Thyroid gland (tissue), 4 donors: ENCODE results near the gene CDC123.

Experiments used
- CTCF ChIP-seq, 6 experiments: fragments of 200-600 bp in 3 of 6; fragments of 450-650 bp in 3 of 6; sonication (generic) in 3 of 6; IDR thresholded peaks; one replicate each; pipeline ENCODE4 v1.5.1; 2016 to 2019; ENCODE audit warnings: antibody characterized with exemption in 6 of 6, mild to moderate bottlenecking in 2 of 6, inconsistent platforms in 1 of 6, moderate library complexity in 1 of 6
- POLR2A ChIP-seq, 2 donors: fragments of 450-650 bp; IDR thresholded peaks; one replicate each; pipeline ENCODE4 v1.6.1; 2017; ENCODE audit warnings: antibody characterized with exemption in 2 of 2, mild to moderate bottlenecking in 2 of 2, moderate library complexity in 1 of 2

GRCh38 chr10:12225444-12225843, 29.5 kb downstream of the CDC123 start:
- no peak for TF ChIP-seq CTCF (IDR thresholded peaks at IDR 0.05)
- no peak for TF ChIP-seq POLR2A (IDR thresholded peaks at IDR 0.05)
